GM21576 (cell line): ENCODE data around the gene C1GALT1C1L.
"Not testable (repeated sequence)": the region's sequence is repeated elsewhere in the genome, so short reads cannot be mapped to it uniquely, and the experiment has no call there.

Experiments
- ATAC-seq: cut with Tn5 transposase; IDR thresholded peaks from one replicate; pipeline ENCODE4 v1.9.1; 2021; ENCODE audit warnings: mild to moderate bottlenecking, moderate library complexity; ENCODE audit not compliant: unreplicated experiment

The C1GALT1C1L gene

GRCh38 chr2:43676322-43677050 lies at the start of gene C1GALT1C1L:
Gene C1GALT1C1L (minus strand): TSS chr2:43676429. CDS start chr2:43676322, 107 bp downstream.
- no peak for ATAC-seq

- no peak for ATAC-seq
Observed at GRCh38 chr2:43725711-43726246, 49.5 kb upstream of the C1GALT1C1L start.

- ATAC-seq, result no peak
Observed at GRCh38 chr2:43724728-43725526, 48.7 kb upstream of the C1GALT1C1L start.

- ATAC-seq, result no peak
Observed at GRCh38 chr2:43718530-43719124, 42.4 kb upstream of the C1GALT1C1L start.

GRCh38 chr2:43717322-43717721 lies 41.1 kb upstream of the C1GALT1C1L start:
- no peak for ATAC-seq

GRCh38 chr2:43715300-43716098 lies 39.3 kb upstream of the C1GALT1C1L start:
- ATAC-seq, result no peak

GRCh38 chr2:43714164-43714563 lies 37.9 kb upstream of the C1GALT1C1L start:
- no peak for ATAC-seq

GRCh38 chr2:43710866-43711265 lies 34.6 kb upstream of the C1GALT1C1L start:
- no peak for ATAC-seq

GRCh38 chr2:43708891-43709290 lies 32.7 kb upstream of the C1GALT1C1L start:
- ATAC-seq, result no peak

- no peak for ATAC-seq
Observed at GRCh38 chr2:43708178-43708577, 31.9 kb upstream of the C1GALT1C1L start.

- ATAC-seq, result no peak
Observed at GRCh38 chr2:43707255-43708015, 31.2 kb upstream of the C1GALT1C1L start.

- ATAC-seq, result no peak
Observed at GRCh38 chr2:43701111-43701510, 24.9 kb upstream of the C1GALT1C1L start.

- ATAC-seq, result no peak
Observed at GRCh38 chr2:43699761-43700160, 23.5 kb upstream of the C1GALT1C1L start.

GRCh38 chr2:43698140-43698539 lies 21.9 kb upstream of the C1GALT1C1L start:
- ATAC-seq, result not testable (repeated sequence)

- no peak for ATAC-seq
Observed at GRCh38 chr2:43692428-43692994, 16.3 kb upstream of the C1GALT1C1L start.

GRCh38 chr2:43689999-43690398 lies 13.8 kb upstream of the C1GALT1C1L start:
- ATAC-seq, result no peak

- no peak for ATAC-seq
Observed at GRCh38 chr2:43685357-43685756, 9.1 kb upstream of the C1GALT1C1L start.

GRCh38 chr2:43677783-43678182 lies 1.6 kb upstream of the C1GALT1C1L start:
- not testable (repeated sequence) for ATAC-seq

GRCh38 chr2:43675646-43676321 lies 445 bp downstream of the C1GALT1C1L start:
- ATAC-seq, result no peak
